C4-2B (cell line): ENCODE measurements around the gene MCM9.

Experiments
- ZFX ChIP-seq: fragments of 450-650 bp; IDR thresholded peaks from 2 replicates; pipeline ENCODE4 v1.6.1; 2017
- TF ChIP-seq, protein P1 (sequence below): fragments of 450-650 bp; conservative IDR thresholded peaks from 2 replicates; pipeline ENCODE4 v1.5.1; 2017; ENCODE audit warnings: mild to moderate bottlenecking

DNA sequence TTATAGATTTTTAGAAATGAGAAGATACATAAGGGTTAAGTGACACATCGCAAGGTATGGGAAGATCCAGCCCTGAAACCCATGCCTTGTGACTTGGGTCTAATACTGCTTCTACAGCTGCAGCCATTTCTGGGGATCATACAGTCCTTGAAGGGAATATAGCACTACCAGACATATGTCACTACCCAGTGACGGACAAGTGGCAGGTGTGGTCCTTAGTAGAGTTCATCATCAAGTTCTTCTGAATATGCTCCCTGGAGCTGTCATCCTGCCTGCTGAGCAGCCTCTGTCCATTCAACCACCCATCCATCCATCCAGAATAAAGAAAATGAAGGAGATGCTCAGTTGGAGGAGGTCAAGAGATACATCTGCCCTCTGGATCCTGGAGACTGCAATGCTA is 159.6 kb downstream of the MCM9 start:
- TF ChIP-seq, protein P1, sequence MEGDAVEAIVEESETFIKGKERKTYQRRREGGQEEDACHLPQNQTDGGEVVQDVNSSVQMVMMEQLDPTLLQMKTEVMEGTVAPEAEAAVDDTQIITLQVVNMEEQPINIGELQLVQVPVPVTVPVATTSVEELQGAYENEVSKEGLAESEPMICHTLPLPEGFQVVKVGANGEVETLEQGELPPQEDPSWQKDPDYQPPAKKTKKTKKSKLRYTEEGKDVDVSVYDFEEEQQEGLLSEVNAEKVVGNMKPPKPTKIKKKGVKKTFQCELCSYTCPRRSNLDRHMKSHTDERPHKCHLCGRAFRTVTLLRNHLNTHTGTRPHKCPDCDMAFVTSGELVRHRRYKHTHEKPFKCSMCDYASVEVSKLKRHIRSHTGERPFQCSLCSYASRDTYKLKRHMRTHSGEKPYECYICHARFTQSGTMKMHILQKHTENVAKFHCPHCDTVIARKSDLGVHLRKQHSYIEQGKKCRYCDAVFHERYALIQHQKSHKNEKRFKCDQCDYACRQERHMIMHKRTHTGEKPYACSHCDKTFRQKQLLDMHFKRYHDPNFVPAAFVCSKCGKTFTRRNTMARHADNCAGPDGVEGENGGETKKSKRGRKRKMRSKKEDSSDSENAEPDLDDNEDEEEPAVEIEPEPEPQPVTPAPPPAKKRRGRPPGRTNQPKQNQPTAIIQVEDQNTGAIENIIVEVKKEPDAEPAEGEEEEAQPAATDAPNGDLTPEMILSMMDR = no peak
- no peak for TF ChIP-seq ZFX
